ENCODE data around the gene RPL22.

GRCh38 chr1:6144175-6144574, 55.2 kb downstream of the RPL22 start:
- TF ChIP-seq CTCF (IDR thresholded peaks at IDR 0.05): no peak
- TF ChIP-seq POLR2A (IDR thresholded peaks at IDR 0.05): no peak

Data from esophagus squamous epithelium (tissue), 4 donors.